ENCODE results near the gene ARIH2. TPM values are rescaled to one million over a fixed set of nuclear protein-coding genes. Genes with fewer than 3 reads are reported as not detected.

The ARIH2 gene
- total and polyA plus RNA-seq, 9 of the 15 experiments (the other 6 are each of a cell fraction or from before 2014, with no cell fraction given), result 27.0 to 120 (median 108) TPM

- H3K4me1 ChIP-seq (replicated peaks in 1 of 2; ENCODE audit: control insufficient read depth in 2 of 2, insufficient read depth in 2 of 2, low read length in 2 of 2), result peaks cover 8 to 34% of the 10 kb centered on the region in 2 experiments; a peak in 4 of 5 replicates
- H3K9me3 ChIP-seq (replicated peaks; ENCODE audit: control insufficient read depth, insufficient read depth, low read depth, low read length), result no peaks in the 10 kb centered on the region
- BruUV-seq (replicated peaks), result no TSS peak
- in situ Hi-C loops (cut with MboI), result no loop called here
- no peak overlapping the region for H3K27ac ChIP-seq (ENCODE audit: extremely low read depth, low read depth, low read length)
- H3K4me3 ChIP-seq, result no peak overlapping the region
- no peak overlapping the region for H2AFZ ChIP-seq (ENCODE audit: low read depth, low read length)
- ATAC-seq (peak; percentile 61), FAIRE-seq (peak; percentile 66), DNase-seq (ENCODE audit: extremely low read depth in 1 of 4, low spot score in 3 of 4) (peak in 3 of 4 experiments; percentile 20 to 68 (median 47))
- H3K4me2 ChIP-seq (ENCODE audit: insufficient read depth, low read length), result no peak overlapping the region
- peak overlapping the region in 1 of 2 experiments; percentile 28; a peak in 1 of 4 replicates for H3K9ac ChIP-seq (ENCODE audit: insufficient read depth in 1 of 2, low read depth in 2 of 2, low read length in 2 of 2)
- peaks cover 20% of the 10 kb centered on the region; the same call in 1 of the 2 replicates for H4K20me1 ChIP-seq (replicated peaks; ENCODE audit: control insufficient read depth, insufficient read depth, low read length)
- peaks cover 8% of the 10 kb centered on the region for H3K9me1 ChIP-seq (ENCODE audit: control insufficient read depth, insufficient read depth, low read length)
- ChIA-PET POLR2A (interaction anchor here (0.5 to 1.1 kb wide), 5 partner anchors 8 to 78 kb away, joined by 3 to 7 read pairs (median 4); partner anchors contain the start of genes IMPDH2 and NDUFAF3), CTCF (ENCODE audit: low intra/inter-chr PET ratio) (interaction anchor here (0.5 kb wide), 1 partner anchor 658 kb away, joined by 7 read pairs; no protein-coding TSS in a partner anchor)
- WGBS (ENCODE audit: insufficient coverage, low coverage, missing lambda C conversion rate), result 85% methylated on average over 19 of the region's 24 CpGs
- intact Hi-C loops (cut with micrococcal nuclease), result loop anchor here (2.0 kb wide), 1 partner anchor 25 kb away; no protein-coding TSS in a partner anchor
- peaks cover 55% of the 10 kb centered on the region; the same call in 2 of the 3 replicates for H3K36me3 ChIP-seq (ENCODE audit: control insufficient read depth, insufficient read depth, low read length)
- H3K27me3 ChIP-seq (ENCODE audit: control insufficient read depth in 2 of 2, insufficient read depth in 2 of 2, low read length in 2 of 2), result no peaks in the 10 kb centered on the region
- H3K79me2 ChIP-seq (ENCODE audit: control insufficient read depth, insufficient read depth, low read length), result peaks cover 46% of the 10 kb centered on the region
- TF ChIP-seq ELK1 (CRISPR knock-in tag; IDR thresholded peaks at IDR 0.05) (no peak), CREM (IDR thresholded peaks at IDR 0.05; ENCODE audit: low read depth) (0 out of 2 replicates have a peak, but pooled peaks have one; percentile 29), CEBPZ (IDR thresholded peaks at IDR 0.05; ENCODE audit: borderline replicate concordance, low read depth, low read length) (no peak), NCOA1 (IDR thresholded peaks at IDR 0.05; ENCODE audit: low read depth) (no peak), BCOR (IDR thresholded peaks at IDR 0.05) (no peak)
- TF ChIP-seq, protein P1, sequence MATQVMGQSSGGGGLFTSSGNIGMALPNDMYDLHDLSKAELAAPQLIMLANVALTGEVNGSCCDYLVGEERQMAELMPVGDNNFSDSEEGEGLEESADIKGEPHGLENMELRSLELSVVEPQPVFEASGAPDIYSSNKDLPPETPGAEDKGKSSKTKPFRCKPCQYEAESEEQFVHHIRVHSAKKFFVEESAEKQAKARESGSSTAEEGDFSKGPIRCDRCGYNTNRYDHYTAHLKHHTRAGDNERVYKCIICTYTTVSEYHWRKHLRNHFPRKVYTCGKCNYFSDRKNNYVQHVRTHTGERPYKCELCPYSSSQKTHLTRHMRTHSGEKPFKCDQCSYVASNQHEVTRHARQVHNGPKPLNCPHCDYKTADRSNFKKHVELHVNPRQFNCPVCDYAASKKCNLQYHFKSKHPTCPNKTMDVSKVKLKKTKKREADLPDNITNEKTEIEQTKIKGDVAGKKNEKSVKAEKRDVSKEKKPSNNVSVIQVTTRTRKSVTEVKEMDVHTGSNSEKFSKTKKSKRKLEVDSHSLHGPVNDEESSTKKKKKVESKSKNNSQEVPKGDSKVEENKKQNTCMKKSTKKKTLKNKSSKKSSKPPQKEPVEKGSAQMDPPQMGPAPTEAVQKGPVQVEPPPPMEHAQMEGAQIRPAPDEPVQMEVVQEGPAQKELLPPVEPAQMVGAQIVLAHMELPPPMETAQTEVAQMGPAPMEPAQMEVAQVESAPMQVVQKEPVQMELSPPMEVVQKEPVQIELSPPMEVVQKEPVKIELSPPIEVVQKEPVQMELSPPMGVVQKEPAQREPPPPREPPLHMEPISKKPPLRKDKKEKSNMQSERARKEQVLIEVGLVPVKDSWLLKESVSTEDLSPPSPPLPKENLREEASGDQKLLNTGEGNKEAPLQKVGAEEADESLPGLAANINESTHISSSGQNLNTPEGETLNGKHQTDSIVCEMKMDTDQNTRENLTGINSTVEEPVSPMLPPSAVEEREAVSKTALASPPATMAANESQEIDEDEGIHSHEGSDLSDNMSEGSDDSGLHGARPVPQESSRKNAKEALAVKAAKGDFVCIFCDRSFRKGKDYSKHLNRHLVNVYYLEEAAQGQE (IDR thresholded peaks at IDR 0.05; ENCODE audit: borderline replicate concordance), result peak; percentile 4; the same call in 1 of the 2 replicates
- TF ChIP-seq, protein P1 (CRISPR knock-in tag; IDR thresholded peaks at IDR 0.05; ENCODE audit: low read depth), result no peak
Measured at GRCh38 chr3:49013738-49014660, 95.4 kb downstream of the ARIH2 start.
